Measurements from ENCODE around the gene TXNRD2.

Gene TXNRD2

GRCh38 chr22:19866665-19867009 lies 75.0 kb downstream of the TXNRD2 start:
- DNase-seq (ENCODE audit: low read depth in 2 of 3, low spot score in 2 of 3) = no peak

- DNase-seq (ENCODE audit: low read depth in 2 of 3, low spot score in 2 of 3) = no peak
Measured at GRCh38 chr22:19865141-19865829, 76.3 kb downstream of the TXNRD2 start.

- no peak for DNase-seq (ENCODE audit: low read depth in 2 of 3, low spot score in 2 of 3)
Measured at GRCh38 chr22:19864538-19865106, 77.0 kb downstream of the TXNRD2 start.

GRCh38 chr22:19863571-19863970 lies 78.0 kb downstream of the TXNRD2 start:
- no peak for DNase-seq (ENCODE audit: low read depth in 2 of 3, low spot score in 2 of 3)

GRCh38 chr22:19862619-19863246 lies 78.9 kb downstream of the TXNRD2 start:
- no peak for DNase-seq (ENCODE audit: low read depth in 2 of 3, low spot score in 2 of 3)

GRCh38 chr22:19859861-19860510 lies 81.6 kb downstream of the TXNRD2 start:
- DNase-seq (ENCODE audit: low read depth in 2 of 3, low spot score in 2 of 3) = no peak

GRCh38 chr22:19857382-19857781 lies 84.2 kb downstream of the TXNRD2 start:
- no peak for DNase-seq (ENCODE audit: low read depth in 2 of 3, low spot score in 2 of 3)

GRCh38 chr22:19855504-19856409 lies 85.9 kb downstream of the TXNRD2 start:
- peak; percentile 36 to 64 (median 48) for DNase-seq (ENCODE audit: low read depth in 2 of 3, low spot score in 2 of 3)

- DNase-seq (ENCODE audit: low read depth in 2 of 3, low spot score in 2 of 3) = peak; percentile 80 to 96 (median 83)
Measured at GRCh38 chr22:19854778-19855503, 86.7 kb downstream of the TXNRD2 start, which contains the start of the genes GNB1L and RTL10. Gene GNB1L, minus strand, starts transcription at chr22:19854874. Its CDS starts 33,519 bp downstream, at chr22:19821355. Gene RTL10, minus strand, starts transcription at chr22:19854874. Its CDS starts 2,613 bp downstream, at chr22:19852261.

GRCh38 chr22:19853879-19854777 lies 87.5 kb downstream of the TXNRD2 start:
- no peak for DNase-seq (ENCODE audit: low read depth in 2 of 3, low spot score in 2 of 3)

- DNase-seq (ENCODE audit: low read depth in 2 of 3, low spot score in 2 of 3) = no peak
Measured at GRCh38 chr22:19853058-19853878, 88.3 kb downstream of the TXNRD2 start.

GRCh38 chr22:19852177-19852781 lies 89.3 kb downstream of the TXNRD2 start:
- no peak for DNase-seq (ENCODE audit: low read depth in 2 of 3, low spot score in 2 of 3)

GRCh38 chr22:19851291-19852176 lies 90.1 kb downstream of the TXNRD2 start:
- DNase-seq (ENCODE audit: low read depth in 2 of 3, low spot score in 2 of 3) = no peak

GRCh38 chr22:19850763-19851109 lies 90.9 kb downstream of the TXNRD2 start:
- no peak for DNase-seq (ENCODE audit: low read depth in 2 of 3, low spot score in 2 of 3)

GRCh38 chr22:19849835-19850762 lies 91.5 kb downstream of the TXNRD2 start:
- no peak for DNase-seq (ENCODE audit: low read depth in 2 of 3, low spot score in 2 of 3)
